Vagina (tissue), 2 donors: ENCODE measurements around the gene ZNF827.

ENCODE experiments used
- POLR2AphosphoS5 ChIP-seq, 2 donors: sonication (generic); formaldehyde crosslinking; IDR thresholded peaks; one replicate each; pipeline ENCODE4 v1.9.0; 2017; ENCODE audit warnings: antibody characterized with exemption in 2 of 2, mild to moderate bottlenecking in 2 of 2, low read depth in 1 of 2; ENCODE audit not compliant: insufficient read depth in 1 of 2
- TF ChIP-seq, protein P1 (sequence below), 3 experiments: fragments of 450-650 bp in 2 of 3; fragments of 200-600 bp in 1 of 3; sonication (generic) in 1 of 3; IDR thresholded peaks; one replicate each; pipeline ENCODE4 v1.5.1; 2017 to 2019; ENCODE audit warnings: antibody characterized with exemption in 3 of 3, mild to moderate bottlenecking in 2 of 3, moderate library complexity in 2 of 3

DNA sequence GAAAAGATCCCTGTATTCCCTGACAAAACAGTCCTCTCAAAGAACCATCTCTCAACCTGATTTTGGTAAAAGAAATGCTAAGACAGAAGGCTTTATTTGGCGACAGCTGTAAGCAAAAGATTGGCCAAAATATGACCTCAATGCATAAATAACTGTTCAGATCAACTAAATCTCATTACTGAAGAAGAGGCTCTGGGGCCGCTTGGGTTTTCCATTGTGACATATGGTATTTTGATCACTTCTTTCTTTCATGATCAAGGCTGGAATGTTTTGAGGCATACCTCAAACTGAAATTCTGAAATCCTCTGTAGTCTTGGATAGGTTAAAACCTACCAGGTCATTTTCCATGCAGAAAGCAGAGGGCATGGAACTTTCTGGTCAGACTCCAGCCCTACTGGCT is 152.4 kb downstream of the ZNF827 start:
- TF ChIP-seq, protein P1, sequence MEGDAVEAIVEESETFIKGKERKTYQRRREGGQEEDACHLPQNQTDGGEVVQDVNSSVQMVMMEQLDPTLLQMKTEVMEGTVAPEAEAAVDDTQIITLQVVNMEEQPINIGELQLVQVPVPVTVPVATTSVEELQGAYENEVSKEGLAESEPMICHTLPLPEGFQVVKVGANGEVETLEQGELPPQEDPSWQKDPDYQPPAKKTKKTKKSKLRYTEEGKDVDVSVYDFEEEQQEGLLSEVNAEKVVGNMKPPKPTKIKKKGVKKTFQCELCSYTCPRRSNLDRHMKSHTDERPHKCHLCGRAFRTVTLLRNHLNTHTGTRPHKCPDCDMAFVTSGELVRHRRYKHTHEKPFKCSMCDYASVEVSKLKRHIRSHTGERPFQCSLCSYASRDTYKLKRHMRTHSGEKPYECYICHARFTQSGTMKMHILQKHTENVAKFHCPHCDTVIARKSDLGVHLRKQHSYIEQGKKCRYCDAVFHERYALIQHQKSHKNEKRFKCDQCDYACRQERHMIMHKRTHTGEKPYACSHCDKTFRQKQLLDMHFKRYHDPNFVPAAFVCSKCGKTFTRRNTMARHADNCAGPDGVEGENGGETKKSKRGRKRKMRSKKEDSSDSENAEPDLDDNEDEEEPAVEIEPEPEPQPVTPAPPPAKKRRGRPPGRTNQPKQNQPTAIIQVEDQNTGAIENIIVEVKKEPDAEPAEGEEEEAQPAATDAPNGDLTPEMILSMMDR (IDR thresholded peaks at IDR 0.05), result no peak
- TF ChIP-seq POLR2AphosphoS5 (IDR thresholded peaks at IDR 0.05; ENCODE audit: insufficient read depth in 1 of 2, low read depth in 1 of 2), result no peak
